ENCODE data around the gene OR2A25. TPM values are rescaled to one million over a fixed set of nuclear protein-coding genes. Genes with fewer than 3 reads are reported as not detected.
"Not testable (repeated sequence)": the region's sequence is repeated elsewhere in the genome, so short reads cannot be mapped to it uniquely, and the experiment has no call there.

The OR2A25 gene
- total RNA-seq, 1 donor from 2014 or later: not detected

DNA sequence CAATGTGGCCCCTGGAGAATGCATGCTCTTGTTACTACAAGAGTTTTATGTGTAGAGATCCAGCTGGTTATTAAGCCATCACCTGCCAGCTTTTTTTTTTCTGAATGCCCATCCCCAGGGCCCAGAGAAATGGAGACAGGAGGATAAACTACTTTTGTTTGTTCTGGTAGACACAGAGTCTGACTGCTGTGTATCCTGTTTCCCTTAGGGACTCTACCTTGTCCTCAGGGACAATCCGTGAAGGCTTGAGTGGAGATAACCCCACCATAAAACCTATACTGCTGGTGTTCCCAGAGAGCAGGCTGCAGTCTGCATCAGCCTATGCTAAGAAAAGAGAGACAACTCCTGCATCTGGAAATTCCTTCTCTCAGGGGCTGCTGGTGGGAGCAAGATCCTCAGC lies 21.0 kb upstream of the OR2A25 start, which contains the start of gene OR2A5:
TSS of gene OR2A5 (plus strand) at position 301 of the 400 bp plus-strand sequence. CDS start 1,454 bp downstream, outside the sequence.
- Mint-ChIP-seq H3K4me1 (ENCODE audit: unreplicated experiment) (no peaks in the 10 kb centered on the region), H3K9me3 (ENCODE audit: unreplicated experiment) (no peaks in the 10 kb centered on the region), H3K27ac (ENCODE audit: unreplicated experiment) (no peak within 1 kb of the TSS)

DNA sequence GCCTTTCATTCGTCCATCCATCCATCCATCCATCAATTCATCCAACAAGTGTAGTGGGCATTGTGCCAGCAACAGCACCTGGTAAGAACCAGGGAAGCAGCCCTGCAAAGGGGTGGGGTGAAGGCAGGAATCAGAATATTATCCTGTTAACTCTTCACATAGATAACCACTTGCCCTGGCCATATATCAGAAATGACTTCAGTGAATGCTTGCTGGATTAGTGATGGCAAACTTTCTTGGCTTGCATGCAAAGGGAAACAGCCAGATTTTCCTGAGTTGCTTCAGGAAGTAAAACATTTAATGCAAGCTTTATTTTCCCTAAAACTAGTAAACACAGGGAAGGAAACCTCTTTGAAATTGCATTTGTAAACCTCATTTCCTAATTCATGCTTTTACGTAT lies 20.1 kb upstream of the OR2A25 start:
- no peak overlapping the region for H3K27ac Mint-ChIP-seq (ENCODE audit: unreplicated experiment)
- TF ChIP-seq, protein P1, sequence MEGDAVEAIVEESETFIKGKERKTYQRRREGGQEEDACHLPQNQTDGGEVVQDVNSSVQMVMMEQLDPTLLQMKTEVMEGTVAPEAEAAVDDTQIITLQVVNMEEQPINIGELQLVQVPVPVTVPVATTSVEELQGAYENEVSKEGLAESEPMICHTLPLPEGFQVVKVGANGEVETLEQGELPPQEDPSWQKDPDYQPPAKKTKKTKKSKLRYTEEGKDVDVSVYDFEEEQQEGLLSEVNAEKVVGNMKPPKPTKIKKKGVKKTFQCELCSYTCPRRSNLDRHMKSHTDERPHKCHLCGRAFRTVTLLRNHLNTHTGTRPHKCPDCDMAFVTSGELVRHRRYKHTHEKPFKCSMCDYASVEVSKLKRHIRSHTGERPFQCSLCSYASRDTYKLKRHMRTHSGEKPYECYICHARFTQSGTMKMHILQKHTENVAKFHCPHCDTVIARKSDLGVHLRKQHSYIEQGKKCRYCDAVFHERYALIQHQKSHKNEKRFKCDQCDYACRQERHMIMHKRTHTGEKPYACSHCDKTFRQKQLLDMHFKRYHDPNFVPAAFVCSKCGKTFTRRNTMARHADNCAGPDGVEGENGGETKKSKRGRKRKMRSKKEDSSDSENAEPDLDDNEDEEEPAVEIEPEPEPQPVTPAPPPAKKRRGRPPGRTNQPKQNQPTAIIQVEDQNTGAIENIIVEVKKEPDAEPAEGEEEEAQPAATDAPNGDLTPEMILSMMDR (IDR thresholded peaks at IDR 0.05): no peak
- no peaks in the 10 kb centered on the region for H3K36me3 Mint-ChIP-seq (ENCODE audit: unreplicated experiment)
- no peak overlapping the region for H3K4me3 Mint-ChIP-seq (ENCODE audit: unreplicated experiment)
- peaks cover 29% of the 10 kb centered on the region for H3K27me3 Mint-ChIP-seq (ENCODE audit: unreplicated experiment)
- DNase-seq (ENCODE audit: extremely low spot score, unreplicated experiment): no peak
- H3K4me1 Mint-ChIP-seq (ENCODE audit: unreplicated experiment): no peaks in the 10 kb centered on the region
- H3K9me3 Mint-ChIP-seq (ENCODE audit: unreplicated experiment): no peaks in the 10 kb centered on the region

More for the DNA sequence above, 21.0 kb upstream of the OR2A25 start, which contains the start of gene OR2A5:
- Mint-ChIP-seq H3K27me3 (ENCODE audit: unreplicated experiment) (peaks cover 29% of the 10 kb centered on the region), H3K4me3 (ENCODE audit: unreplicated experiment) (no peak within 1 kb of the TSS), H3K36me3 (ENCODE audit: unreplicated experiment) (no peaks in the 10 kb centered on the region)
- DNase-seq (ENCODE audit: extremely low spot score, unreplicated experiment): no peak
- TF ChIP-seq, protein P1 (IDR thresholded peaks at IDR 0.05): no peak

DNA sequence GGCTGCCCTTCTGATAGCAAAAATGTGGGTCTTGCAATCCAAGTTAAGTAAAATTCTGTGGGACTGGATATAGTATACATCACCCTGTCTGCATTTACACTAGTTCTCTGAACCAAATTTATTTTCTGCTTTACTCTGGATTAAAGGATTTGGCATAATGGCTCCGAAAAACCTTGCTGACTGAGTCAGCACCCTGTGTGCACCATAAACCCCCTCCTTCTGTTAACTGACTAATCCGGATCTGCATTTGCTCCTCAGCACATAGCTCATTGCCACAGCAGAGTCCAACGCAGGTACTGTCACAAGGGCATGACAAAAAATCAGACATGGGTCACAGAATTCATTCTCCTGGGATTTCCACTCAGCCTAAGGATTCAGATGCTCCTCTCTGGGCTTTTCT lies 19.5 kb upstream of the OR2A25 start:
- Mint-ChIP-seq H3K4me3 (ENCODE audit: unreplicated experiment) (no peak overlapping the region), H3K4me1 (ENCODE audit: unreplicated experiment) (no peaks in the 10 kb centered on the region), H3K27me3 (ENCODE audit: unreplicated experiment) (peaks cover 31% of the 10 kb centered on the region), H3K9me3 (ENCODE audit: unreplicated experiment) (no peaks in the 10 kb centered on the region), H3K36me3 (ENCODE audit: unreplicated experiment) (no peaks in the 10 kb centered on the region), H3K27ac (ENCODE audit: unreplicated experiment) (no peak overlapping the region)
- DNase-seq (ENCODE audit: extremely low spot score, unreplicated experiment): no peak
- TF ChIP-seq, protein P1 (IDR thresholded peaks at IDR 0.05): no peak

DNA sequence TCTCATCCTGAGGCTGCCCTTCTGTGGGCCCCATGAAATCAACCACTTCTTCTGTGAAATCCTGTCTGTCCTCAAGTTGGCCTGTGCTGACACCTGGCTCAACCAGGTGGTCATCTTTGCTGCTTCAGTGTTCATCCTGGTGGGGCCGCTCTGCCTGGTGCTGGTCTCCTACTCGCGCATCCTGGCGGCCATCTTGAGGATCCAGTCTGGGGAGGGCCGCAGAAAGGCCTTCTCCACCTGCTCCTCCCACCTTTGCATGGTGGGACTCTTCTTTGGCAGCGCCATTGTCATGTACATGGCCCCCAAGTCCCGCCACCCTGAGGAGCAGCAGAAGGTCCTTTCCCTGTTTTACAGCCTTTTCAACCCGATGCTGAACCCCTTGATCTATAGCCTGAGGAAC lies 18.7 kb upstream of the OR2A25 start:
- H3K9me3 Mint-ChIP-seq (ENCODE audit: unreplicated experiment); H3K4me3 Mint-ChIP-seq (ENCODE audit: unreplicated experiment); H3K27ac Mint-ChIP-seq (ENCODE audit: unreplicated experiment); DNase-seq (ENCODE audit: extremely low spot score, unreplicated experiment); H3K36me3 Mint-ChIP-seq (ENCODE audit: unreplicated experiment); H3K4me1 Mint-ChIP-seq (ENCODE audit: unreplicated experiment): not testable (repeated sequence)
- peaks cover 28% of the 10 kb centered on the region for H3K27me3 Mint-ChIP-seq (ENCODE audit: unreplicated experiment)

DNA sequence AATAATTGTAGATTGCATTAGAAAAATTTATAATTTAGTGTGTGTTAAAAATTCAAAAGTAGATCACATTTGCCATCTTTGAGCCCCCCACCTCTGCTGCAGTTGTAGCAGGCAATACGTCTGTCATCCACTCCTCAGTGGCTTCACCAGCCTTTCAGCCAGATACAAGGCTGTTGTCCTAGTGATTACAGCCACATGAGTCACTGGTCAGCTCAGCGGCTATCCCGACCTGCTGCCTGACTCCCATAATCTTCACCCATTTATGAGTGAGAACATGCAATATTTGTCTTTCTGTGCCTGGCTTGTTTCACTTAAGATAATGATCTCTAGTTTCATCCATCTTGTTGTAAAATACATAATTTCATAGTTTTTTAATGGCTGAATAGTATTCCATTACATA lies 11.7 kb upstream of the OR2A25 start:
- DNase-seq (ENCODE audit: extremely low spot score, unreplicated experiment): no peak
- no peak overlapping the region for H3K4me3 Mint-ChIP-seq (ENCODE audit: unreplicated experiment)
- no peaks in the 10 kb centered on the region for H3K36me3 Mint-ChIP-seq (ENCODE audit: unreplicated experiment)
- peaks cover 4% of the 10 kb centered on the region for H3K27me3 Mint-ChIP-seq (ENCODE audit: unreplicated experiment)
- TF ChIP-seq, protein P1 (IDR thresholded peaks at IDR 0.05): no peak
- H3K27ac Mint-ChIP-seq (ENCODE audit: unreplicated experiment): no peak overlapping the region
- H3K9me3 Mint-ChIP-seq (ENCODE audit: unreplicated experiment): no peaks in the 10 kb centered on the region
- no peaks in the 10 kb centered on the region for H3K4me1 Mint-ChIP-seq (ENCODE audit: unreplicated experiment)

DNA sequence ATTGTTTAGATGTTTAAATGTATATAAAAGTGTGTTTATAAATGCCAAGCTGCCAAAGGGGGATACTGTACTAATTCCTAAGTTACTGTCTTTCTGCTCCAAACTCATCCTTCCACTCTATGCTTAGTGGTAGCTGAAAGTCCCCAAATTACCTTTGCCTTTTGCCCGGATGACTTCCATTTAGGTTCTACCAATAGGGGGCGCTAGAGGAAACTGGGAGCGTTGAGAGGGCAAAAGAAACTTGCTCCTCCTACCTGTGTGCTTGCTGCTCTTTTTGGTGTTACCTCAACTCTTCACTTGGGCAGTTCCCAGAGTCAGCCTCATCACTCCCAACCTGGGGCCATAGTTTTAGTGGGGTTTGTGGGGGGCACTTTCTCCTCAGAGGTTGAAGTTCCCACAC lies 5.9 kb upstream of the OR2A25 start:
- Mint-ChIP-seq H3K27ac (ENCODE audit: unreplicated experiment) (no peak overlapping the region), H3K4me3 (ENCODE audit: unreplicated experiment) (no peak overlapping the region), H3K36me3 (ENCODE audit: unreplicated experiment) (no peaks in the 10 kb centered on the region), H3K9me3 (ENCODE audit: unreplicated experiment) (no peaks in the 10 kb centered on the region), H3K27me3 (ENCODE audit: unreplicated experiment) (peaks cover 24% of the 10 kb centered on the region), H3K4me1 (ENCODE audit: unreplicated experiment) (no peaks in the 10 kb centered on the region)
- TF ChIP-seq, protein P1 (IDR thresholded peaks at IDR 0.05): no peak
- DNase-seq (ENCODE audit: extremely low spot score, unreplicated experiment): no peak
